GM18870 (cell line): ENCODE results near the gene B4GALNT3.

Experiments used
- ATAC-seq: cut with Tn5 transposase; IDR thresholded peaks from one replicate; pipeline ENCODE4 v1.9.1; 2021; ENCODE audit warnings: moderate library complexity; ENCODE audit not compliant: unreplicated experiment

The B4GALNT3 gene

DNA sequence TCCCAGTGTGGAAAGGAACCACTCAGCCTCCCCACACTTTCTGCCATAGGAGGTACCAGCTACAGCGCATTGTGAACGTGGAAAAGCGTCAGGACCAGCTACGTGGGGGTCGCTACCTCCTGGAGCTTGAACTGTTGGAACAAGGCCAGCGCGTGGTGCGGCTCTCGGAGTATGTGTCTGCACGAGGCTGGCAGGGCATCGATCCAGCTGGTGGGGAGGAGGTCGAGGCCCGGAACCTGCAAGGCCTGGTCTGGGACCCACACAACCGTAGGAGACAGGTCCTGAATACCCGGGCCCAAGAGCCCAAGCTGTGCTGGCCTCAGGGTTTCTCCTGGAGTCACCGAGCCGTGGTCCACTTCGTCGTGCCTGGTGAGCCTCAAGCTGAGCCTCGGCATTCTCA is 96.8 kb downstream of the B4GALNT3 start:
- ATAC-seq: no peak

DNA sequence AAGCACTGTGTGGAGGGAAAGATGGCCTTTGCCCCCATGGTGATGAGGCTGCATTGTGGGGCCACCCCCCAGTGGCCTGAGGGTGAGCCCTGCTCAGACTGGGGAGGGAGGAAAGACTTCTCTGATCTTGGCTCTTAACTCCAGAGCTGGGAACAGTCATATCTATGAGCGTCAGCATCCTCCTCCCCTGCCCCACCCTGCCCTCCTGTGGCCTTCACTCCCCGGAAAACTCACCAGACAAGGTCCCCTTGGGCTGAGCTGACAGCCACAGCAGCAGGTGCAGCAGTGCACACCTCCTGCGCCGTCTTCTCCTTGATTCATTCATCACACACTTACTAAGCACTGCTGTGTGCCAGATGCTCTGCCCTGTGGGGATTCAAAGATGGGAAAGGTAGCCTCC is 98.8 kb downstream of the B4GALNT3 start:
- ATAC-seq: no peak

DNA sequence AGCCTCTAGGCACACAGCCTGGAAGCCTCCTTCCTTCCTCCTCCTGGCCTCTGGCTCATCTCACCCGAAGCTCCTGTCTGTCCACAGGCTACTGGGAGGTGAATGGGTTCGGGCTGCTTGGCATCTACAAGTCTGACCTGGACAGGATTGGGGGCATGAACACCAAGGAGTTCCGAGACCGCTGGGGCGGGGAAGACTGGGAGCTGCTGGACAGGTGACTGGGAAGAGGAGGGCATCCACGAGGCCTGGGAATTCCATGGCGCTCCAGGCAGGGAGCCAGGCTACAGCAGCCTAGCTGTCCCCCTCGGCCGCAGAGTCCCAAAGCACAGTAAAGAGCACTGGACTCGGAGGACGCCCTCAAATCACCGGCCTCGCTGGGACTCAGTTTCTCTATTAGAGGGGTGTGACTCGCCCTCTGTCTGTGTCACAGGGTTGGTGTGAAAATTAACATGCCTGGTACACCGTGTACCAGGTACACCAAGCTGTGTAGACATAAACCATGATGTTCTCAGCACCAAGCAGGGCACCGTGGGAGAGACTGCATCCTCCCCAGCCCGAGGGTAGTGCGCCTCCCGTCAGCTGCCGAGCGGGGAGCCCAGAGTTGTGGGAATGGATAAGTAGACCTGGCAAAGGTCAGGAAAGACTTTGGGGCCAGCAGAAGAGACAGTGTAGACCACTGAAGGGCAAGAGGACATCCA is 99.6 kb downstream of the B4GALNT3 start:
- ATAC-seq: no peak

DNA sequence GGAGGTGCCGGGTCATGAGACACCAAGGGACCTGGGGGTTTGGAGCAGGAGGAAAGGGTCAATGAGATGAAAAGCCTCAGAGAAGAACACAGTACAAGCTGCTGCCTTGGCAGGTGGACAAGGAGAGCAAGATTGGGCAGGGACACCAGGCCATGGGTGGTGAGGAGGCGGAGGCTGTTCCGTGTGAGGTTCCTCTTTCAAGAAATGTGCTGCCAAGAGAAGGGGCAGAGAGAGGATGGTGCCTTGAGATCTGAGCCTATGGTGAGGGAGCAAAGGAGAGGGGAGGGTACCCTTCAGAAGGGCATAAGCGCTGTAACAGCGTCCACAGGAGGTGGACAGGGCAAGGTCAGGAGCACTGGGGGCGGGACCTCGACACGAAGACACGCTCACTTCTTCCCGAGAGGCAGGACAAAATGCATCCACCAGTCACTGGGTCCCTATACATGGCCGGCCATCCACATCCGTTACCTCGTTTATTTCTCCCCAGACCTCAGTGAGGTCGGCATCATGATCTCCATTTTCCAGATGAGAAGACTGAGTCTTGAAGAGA is 100.2 kb downstream of the B4GALNT3 start:
- no peak for ATAC-seq

DNA sequence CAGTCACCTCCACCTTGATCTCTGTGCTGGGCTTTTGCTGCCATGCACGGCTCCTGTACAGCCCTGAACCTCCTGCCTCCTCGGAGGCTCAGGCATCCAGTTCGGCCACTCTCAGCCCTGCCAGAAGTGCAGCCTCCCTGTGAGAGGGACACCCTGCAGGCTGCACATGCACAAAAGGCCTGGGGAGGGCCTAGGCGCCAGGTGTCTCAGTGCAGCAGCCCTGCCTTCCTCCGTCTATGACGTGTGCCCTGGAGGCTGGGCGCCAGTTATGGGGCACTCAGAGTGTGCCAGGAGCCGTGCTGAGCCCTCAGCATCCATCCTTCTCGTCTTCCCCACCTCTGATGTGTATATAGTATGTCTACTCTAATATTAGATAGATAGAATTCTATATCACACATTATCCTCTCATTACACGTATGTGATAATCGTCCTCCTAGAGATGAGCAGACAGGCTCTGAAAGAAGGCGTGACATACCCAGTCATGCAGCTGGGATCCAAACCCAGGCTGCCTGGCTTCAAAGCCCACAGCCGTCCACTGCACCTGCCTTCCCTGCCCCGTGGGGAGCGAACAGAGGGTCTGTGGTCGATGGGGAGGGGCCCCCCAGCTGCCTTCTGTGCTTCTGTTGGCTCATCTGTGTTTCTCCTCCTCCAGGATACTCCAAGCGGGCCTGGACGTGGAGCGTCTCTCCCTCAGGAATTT is 101.1 kb downstream of the B4GALNT3 start:
- ATAC-seq: no peak

DNA sequence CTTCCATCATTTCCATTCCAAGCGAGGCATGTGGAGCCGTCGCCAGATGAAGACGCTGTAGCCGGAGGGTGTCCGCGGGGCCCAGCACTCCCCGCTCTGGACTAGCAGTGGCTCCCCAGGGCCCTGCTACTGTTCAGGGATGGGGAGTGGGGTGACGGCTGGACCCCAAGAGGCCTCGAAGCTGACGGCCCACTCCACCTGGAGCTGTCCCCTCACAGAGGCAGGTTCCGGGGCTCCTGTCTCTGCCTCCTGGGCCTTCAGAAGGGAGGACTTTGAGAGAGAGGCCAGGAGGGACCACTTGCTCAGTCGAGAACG is 101.6 kb downstream of the B4GALNT3 start:
- no peak for ATAC-seq

DNA sequence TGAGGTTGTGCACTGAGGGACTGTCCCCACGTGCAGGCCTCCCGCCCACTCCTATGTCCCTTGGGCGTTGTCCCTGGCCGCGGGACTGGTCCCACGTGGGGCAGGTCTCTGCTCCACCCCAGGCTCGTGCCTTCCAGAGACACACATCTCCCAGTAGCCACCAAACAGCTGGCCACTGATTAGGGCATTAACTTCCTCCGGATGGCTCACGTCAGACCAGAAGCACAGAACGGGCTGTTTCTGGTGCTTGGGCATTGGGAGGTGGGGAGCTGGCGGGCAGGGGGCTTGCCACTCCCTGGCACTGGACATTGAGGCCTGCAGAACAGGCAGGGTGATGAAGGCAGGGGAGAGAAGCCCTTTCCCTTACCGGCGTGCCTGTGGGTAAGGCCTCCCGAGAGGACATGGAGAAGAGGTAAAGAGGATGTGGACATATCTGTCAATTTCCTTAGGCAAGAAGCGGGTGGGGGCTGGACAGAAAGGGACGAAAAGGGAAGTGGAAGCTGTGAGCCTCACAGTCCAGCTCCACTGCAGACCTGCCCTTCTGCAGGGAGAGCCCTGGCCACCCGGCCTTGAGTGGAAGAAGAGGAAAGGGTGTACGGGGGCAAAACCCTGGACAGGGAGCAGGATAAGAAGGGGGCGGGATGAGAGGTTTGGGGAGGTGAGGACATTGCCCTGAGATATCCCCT is 102.3 kb downstream of the B4GALNT3 start:
- no peak for ATAC-seq

DNA sequence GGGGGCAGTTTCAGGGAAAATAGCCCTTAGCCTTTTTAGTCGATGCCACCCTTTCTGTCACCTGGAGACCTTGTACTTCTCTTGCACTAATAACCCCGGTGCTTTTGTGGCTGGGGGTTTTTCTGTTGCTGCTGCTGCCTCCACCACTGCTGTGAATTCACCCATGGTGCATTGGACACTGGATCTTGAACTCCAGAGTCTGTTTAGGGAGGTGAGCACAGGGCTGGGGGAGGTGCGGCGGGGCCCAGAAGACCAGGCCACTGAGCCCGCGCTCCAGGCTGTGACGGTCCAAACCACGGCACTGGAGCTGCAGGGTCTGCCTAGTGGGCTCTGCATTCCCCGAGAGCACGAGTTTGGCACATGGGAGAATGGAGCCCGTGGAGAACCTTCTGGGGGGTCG is 102.9 kb downstream of the B4GALNT3 start:
- no peak for ATAC-seq

DNA sequence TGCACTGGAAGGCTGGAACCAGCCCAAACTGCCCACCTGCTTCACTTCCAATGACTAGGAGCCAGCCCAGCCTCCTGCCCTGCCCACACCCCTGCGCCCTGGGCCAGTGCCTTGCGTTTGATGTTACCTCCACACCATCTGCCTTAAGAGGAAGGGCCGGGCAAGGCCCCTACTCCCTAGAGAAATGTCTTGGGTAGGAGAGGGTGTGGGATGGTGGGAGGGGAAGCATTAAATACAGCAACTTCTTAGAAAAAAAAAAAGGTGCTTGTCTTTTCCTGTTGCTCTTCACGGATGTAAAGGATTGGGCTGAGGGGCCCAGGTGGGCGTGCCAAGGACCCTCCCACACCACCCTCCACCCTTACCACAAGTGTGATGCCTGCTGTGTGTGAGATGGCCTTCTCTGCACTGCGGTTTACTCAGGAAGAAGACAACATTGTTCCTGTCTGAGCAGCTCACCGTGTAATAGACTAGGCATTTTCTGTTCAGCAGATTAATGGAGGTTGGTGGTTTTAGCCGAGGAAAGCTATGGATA is 103.6 kb downstream of the B4GALNT3 start:
- no peak for ATAC-seq

DNA sequence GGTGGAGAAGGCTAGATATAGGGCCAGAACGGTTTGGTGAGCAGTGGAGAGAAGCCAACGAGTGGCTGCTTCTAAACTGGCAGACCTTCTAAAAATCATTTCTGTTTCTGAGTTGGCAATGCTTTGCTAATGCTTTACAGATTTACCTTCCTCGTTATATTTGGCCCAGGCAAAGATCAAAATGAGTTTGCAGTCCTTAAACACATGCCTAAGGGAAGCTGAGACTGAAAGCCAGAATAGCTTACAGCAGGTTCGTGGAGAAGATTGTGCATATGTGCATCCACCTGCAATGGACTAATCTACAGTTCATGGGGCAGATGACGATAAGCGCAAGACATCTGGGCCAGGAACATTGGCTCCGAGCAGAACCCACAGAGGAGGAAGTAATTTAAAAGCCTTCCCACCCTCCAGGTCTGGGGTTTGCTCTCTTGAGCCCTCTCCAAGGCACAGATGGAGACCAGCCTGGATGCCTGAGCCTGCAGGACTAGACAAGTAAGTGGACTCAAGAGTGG is 104.1 kb downstream of the B4GALNT3 start:
- ATAC-seq: no peak

DNA sequence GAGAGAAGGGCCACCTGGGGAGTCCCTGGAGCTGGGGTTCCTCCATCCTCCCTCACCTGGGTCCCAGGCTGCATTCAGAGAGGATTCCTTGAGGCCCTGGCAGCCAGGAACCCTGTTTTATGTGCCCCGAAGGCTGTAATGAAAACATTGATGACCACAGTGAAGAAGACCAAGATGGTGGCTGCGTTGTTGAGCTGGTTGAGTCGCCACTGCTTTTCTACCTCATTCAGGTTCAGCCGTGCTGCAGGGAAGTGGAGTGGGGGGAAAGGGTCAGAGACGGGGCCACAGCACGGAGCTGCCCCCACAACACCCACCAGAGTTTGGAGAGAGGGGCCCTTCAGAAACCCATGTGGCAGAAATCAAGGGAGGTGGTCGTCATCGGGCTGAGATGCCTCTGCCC is 105.4 kb downstream of the B4GALNT3 start:
- ATAC-seq: no peak

DNA sequence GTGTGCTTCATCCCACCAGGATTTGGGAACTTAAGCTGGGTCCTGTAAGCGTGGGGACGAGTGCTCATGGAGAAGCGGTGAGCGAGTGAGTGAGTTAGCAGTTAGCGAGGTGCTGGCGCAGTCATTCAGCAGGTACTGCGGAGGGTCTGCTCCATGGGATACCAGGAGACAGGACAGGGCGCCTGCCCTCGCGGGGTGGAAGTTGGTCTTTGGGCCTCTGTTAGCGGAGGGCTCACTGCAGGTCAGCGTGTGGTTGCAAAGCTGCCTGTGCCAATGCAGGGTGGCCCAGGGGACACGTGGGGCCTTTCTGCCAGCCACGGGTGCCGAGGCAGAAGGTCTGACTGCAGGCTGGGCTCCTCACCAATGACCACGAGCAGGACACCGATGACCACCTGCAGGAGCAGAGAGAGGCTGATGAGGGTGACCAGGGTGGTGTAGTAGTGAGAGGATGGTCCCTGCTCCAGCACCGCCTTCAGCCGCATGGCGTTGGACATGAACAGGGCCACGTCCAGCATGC is 105.9 kb downstream of the B4GALNT3 start:
- ATAC-seq: no peak

DNA sequence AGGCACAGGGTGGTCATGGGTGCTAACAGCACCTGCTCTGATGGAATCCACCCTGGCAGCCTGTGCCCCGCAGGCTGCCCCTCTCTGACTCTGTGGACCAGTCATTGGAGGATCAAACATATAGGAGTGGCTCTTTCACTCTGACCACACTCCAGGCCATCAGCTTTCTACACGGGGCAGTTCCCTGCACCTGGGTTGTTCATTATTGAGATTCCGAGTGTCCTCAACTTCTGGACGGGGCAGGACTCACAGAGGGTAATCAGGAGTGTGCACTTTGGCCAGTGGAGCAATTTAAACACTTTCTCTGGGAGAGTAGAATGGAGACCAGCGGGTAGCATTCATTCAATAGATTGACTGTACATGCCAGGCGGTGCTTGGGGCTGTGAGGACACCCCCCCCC is 108.7 kb downstream of the B4GALNT3 start:
- ATAC-seq: no peak

DNA sequence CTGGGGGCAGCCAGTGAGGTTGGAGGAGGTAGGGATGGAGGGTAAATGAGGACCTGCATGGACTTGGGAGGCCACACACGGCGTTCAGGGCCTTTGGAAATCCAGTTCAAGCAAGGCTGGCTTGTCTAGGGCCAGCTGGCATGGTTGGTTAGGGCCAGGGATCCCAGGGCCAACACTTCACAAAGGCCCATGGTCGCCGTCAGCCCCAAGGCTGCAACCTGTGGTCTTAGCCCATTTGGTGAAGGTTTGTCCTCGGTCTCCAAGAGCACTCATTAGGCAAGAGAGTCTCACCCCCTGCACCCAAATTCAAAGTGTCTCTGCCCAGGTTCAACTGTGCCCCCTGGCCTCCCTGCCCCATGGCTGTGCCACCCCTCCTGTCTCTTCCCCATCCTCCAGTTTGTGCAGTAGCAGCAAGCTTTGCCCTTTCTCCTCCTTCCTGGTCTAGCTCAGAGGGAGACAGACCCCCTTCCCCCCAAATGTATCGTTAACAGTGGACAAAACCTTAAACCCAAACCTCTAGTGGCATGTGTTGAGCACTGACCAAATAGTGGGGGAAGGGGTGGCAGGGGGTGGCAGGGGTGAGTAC is 109.4 kb downstream of the B4GALNT3 start:
- ATAC-seq: no peak

DNA sequence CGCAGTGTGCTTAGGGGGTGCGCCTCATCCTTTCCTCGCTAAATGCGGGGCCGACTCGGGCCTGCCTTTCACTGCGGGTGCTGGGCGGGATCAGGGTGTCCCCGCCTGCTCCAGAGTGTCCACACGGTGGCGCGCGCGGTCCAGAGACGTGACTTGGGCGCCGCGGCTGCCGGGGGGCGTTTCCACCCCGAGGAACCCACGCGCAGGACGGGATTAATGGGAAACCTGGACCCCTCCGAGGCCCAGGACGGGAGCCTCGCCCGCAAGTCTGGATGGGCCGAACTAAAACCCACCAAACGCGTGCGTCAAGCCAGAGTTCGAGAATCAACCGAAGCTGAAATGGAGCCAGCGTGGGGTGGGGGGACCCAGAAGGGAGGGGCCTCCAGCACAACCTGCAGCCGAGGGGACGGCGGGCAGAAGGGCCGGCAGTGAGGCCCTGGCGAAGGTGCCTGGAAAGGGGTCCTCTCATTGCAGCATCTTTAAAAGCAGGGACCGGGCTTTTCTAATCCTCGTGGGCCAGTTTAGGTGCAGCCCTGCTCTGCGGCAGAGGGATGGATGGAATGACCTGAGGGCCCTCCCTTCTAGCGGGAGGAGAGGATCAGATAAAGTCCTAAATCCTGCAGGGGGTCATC is 110.2 kb downstream of the B4GALNT3 start:
- no peak for ATAC-seq

DNA sequence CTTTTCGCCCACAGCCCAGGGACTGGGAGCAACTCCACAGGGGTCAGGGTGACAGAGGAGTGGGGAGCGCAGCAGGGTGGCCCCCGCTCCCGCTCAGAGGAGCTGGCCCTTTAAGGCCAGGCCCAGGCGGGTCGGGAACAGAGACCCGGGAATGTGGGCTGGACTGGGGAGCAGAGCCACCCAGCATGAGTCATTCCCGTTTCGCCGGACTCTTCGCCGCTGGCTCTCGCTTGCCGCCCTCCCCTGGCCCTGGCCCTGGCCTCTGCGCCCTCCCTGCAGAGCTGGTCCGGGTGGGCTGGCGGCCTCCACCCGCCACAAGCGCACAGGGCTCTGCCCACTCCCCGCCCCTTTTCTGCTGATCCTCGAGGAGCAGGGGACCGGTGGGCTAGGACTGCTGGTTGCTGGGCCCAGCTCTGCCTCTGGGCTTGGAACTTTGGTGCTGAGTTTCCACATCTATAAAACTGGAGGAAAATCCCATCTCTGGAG is 110.7 kb downstream of the B4GALNT3 start:
- no peak for ATAC-seq

DNA sequence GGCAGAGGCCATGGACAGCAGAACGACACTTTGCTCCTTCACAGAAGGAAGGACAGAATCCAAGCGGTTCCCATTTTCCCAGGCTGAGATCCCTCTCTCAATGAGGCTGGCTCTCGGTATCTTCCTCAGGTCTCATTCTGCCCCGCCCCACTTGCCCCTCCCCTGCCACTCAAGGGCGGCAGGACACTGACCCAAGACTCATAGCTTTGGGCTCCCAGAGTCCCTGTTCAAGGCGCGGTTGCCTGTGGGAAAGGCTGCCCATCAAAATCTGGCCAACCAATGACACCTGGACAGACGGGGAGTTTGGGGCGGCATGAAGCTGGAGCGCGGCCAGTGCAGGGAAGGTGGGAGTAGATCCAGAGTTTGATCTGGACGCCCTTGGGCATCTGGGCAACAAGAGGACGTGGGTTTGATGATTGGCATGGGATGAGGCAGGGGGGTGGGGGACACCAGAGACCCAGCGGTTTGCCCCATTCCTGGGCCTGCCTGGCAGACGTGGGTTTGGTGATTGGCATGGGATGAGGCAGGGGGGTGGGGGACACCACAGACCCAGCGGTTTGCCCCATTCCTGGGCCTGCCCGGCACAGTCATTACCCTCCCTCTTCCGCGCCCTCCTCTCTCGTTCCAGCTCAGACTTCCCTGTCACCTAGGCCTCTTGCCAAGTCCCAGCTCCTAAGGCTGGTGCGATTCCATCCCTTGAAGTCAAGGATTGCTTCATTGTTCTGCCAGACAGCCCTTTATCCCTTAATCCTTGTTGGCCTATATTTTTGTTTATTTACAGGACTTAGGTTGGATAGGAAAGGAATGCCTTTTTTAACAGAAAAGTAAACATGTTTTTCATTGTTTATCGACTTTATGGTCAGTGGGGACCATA is 111.4 kb downstream of the B4GALNT3 start:
- no peak for ATAC-seq

DNA sequence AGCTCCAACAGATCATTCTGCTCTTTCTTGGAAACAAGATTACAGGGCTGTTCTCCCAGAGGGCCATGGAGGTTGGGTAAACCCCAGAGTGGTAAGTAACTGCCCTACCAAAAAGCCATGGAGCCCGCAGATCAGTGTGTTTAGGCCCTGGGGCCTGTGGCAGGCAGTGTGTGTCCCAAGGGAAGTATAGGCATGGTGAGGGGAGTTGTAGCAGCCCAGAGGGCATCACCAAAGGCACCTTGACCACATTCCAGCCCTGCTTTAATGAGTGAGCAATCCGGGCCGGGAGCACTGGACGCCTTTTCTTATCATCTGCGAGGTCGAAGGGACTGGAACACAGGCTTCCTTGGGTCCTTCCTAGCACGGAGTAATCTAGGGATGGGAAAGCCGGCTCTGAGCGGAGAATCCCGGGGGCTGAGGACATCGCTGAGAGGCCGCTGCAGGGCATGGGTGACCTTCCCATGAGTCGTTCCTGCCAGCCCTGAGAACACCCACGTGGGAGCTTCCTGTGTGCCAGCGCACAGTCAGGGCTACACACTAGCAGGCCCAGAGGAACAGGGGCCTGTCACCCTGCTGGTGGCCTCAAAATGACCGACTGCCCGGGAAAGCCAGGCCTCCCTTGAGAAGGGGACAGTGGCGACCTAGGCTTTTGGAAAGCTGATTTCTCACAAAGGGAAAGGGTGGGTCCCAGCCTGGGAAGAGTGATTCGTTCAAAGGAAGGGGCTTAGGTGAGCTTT is 112.2 kb downstream of the B4GALNT3 start:
- ATAC-seq: no peak

DNA sequence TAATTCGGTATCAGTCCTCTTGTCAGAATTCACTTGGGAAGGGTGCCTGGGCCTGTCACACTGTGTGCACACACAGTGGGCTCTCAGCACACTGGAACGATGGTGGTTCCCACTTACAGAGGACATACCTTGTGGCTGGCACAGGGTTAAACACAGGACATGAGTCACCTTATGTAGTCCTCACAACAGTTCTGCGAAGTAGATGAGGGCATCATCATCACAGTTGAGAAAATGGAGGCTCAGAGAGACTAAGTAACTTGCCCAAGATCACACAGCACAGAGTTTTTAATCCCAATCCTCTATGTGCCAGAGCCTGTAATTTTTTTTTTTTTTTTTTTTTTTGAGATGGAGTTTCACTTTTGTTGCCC is 112.8 kb downstream of the B4GALNT3 start:
- ATAC-seq: no peak
